PFSK-1 (cell line): ENCODE results near the gene SLC43A3.

Experiments
- POLR2AphosphoS5 ChIP-seq: IDR thresholded peaks from 2 replicates; pipeline ENCODE4 v1.6.1; 2012; ENCODE audit warnings: low read depth, mild to moderate bottlenecking, control low read depth, low read length, moderate library complexity
- REST ChIP-seq, 2 experiments: IDR thresholded peaks; 2 replicates each; pipeline versions ENCODE4 v1.6.1 to v1.8.0; 2011 to 2012; ENCODE audit warnings: low read depth in 2 of 2, low read length in 2 of 2, control low read depth in 1 of 2, inconsistent platforms in 1 of 2, mild to moderate bottlenecking in 1 of 2, moderate library complexity in 1 of 2; ENCODE audit not compliant: insufficient read depth in 1 of 2
- SIN3A ChIP-seq: IDR thresholded peaks from 2 replicates; pipeline ENCODE4 v1.6.1; 2012; ENCODE audit warnings: mild to moderate bottlenecking, low read length, moderate library complexity, borderline replicate concordance; ENCODE audit not compliant: insufficient read depth
- TAF1 ChIP-seq: IDR thresholded peaks from 2 replicates; pipeline ENCODE4 v1.6.1; 2012; ENCODE audit warnings: low read length, control low read depth, borderline replicate concordance; ENCODE audit not compliant: insufficient read depth

GRCh38 chr11:57458060-57458409 is 31.1 kb upstream of the SLC43A3 start:
- TF ChIP-seq POLR2AphosphoS5 = no peak
- no peak for TF ChIP-seq REST (IDR thresholded peaks at IDR 0.05; ENCODE audit: insufficient read depth in 1 of 2, low read depth in 2 of 2, low read length in 2 of 2)
- TF ChIP-seq SIN3A = no peak
- no peak for TF ChIP-seq TAF1
